HS-27A (cell line): Measurements from ENCODE around the gene DPF3.
A peak's percentile ranks its signal among the peaks of the same experiment; 100 is the strongest.

Experiments used
- DNase-seq: peaks from one replicate; pipeline ENCODE4 v3.0.0-alpha.2; 2012; ENCODE audit warnings: low read depth, missing footprints

Gene DPF3

GRCh38 chr14:72800296-72800695 is 93.6 kb downstream of the DPF3 start:
- DNase-seq, result no peak

GRCh38 chr14:72796935-72797334 is 97.0 kb downstream of the DPF3 start:
- DNase-seq, result no peak

- DNase-seq, result no peak
These were observed 100.6 kb downstream of the DPF3 start for GRCh38 chr14:72793156-72793939.

GRCh38 chr14:72792051-72792788 is 101.7 kb downstream of the DPF3 start:
- no peak for DNase-seq

GRCh38 chr14:72790887-72791566 is 102.9 kb downstream of the DPF3 start:
- no peak for DNase-seq

GRCh38 chr14:72788972-72789728 is 104.8 kb downstream of the DPF3 start:
- DNase-seq, result no peak

- DNase-seq, result no peak
These were observed 105.6 kb downstream of the DPF3 start for GRCh38 chr14:72788255-72788654.

GRCh38 chr14:72787841-72788240 is 106.1 kb downstream of the DPF3 start:
- no peak for DNase-seq

GRCh38 chr14:72786378-72787350 is 107.2 kb downstream of the DPF3 start:
- no peak for DNase-seq

- DNase-seq, result no peak
These were observed 110.2 kb downstream of the DPF3 start for GRCh38 chr14:72783741-72784140.

GRCh38 chr14:72782817-72783216 is 111.1 kb downstream of the DPF3 start:
- no peak for DNase-seq

GRCh38 chr14:72781561-72782508 is 112.1 kb downstream of the DPF3 start:
- peak; percentile 86 for DNase-seq

- DNase-seq, result peak; percentile 48
These were observed 113.2 kb downstream of the DPF3 start for GRCh38 chr14:72780751-72781150.

GRCh38 chr14:72779679-72780078 is 114.2 kb downstream of the DPF3 start:
- DNase-seq, result no peak

- no peak for DNase-seq
These were observed 116.3 kb downstream of the DPF3 start for GRCh38 chr14:72777636-72778035.

- DNase-seq, result no peak
These were observed 117.1 kb downstream of the DPF3 start for GRCh38 chr14:72776701-72777261.

GRCh38 chr14:72775923-72776554 is 117.9 kb downstream of the DPF3 start:
- DNase-seq, result no peak

- DNase-seq, result no peak
These were observed 118.8 kb downstream of the DPF3 start for GRCh38 chr14:72774894-72775620.
